Measurements from ENCODE around the gene LLCFC1. TPM values are rescaled to one million over a fixed set of nuclear protein-coding genes. Genes with fewer than 3 reads are reported as not detected.

LLCFC1 gene
- total RNA-seq, 1 donor from 2014 or later: not detected

GRCh38 chr7:142898377-142899170, 40.7 kb upstream of the LLCFC1 start:
- DNase-seq (ENCODE audit: low spot score in 2 of 2, unreplicated experiment in 2 of 2): no peak
- Mint-ChIP-seq H3K27ac (no peak overlapping the region), H3K4me3 (no peak overlapping the region), H3K9me3 (peaks cover 10% of the 10 kb centered on the region), H3K4me1 (peaks cover 12% of the 10 kb centered on the region), H3K27me3 (ENCODE audit: low read depth) (peaks cover 4% of the 10 kb centered on the region), H3K36me3 (no peaks in the 10 kb centered on the region)
- TF ChIP-seq, protein P1, sequence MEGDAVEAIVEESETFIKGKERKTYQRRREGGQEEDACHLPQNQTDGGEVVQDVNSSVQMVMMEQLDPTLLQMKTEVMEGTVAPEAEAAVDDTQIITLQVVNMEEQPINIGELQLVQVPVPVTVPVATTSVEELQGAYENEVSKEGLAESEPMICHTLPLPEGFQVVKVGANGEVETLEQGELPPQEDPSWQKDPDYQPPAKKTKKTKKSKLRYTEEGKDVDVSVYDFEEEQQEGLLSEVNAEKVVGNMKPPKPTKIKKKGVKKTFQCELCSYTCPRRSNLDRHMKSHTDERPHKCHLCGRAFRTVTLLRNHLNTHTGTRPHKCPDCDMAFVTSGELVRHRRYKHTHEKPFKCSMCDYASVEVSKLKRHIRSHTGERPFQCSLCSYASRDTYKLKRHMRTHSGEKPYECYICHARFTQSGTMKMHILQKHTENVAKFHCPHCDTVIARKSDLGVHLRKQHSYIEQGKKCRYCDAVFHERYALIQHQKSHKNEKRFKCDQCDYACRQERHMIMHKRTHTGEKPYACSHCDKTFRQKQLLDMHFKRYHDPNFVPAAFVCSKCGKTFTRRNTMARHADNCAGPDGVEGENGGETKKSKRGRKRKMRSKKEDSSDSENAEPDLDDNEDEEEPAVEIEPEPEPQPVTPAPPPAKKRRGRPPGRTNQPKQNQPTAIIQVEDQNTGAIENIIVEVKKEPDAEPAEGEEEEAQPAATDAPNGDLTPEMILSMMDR (IDR thresholded peaks at IDR 0.05; ENCODE audit: unreplicated experiment): no peak

GRCh38 chr7:142899661-142900060, 39.6 kb upstream of the LLCFC1 start:
- no peaks in the 10 kb centered on the region for H3K36me3 Mint-ChIP-seq
- H3K27ac Mint-ChIP-seq: no peak overlapping the region
- TF ChIP-seq, protein P1 (IDR thresholded peaks at IDR 0.05; ENCODE audit: unreplicated experiment): no peak
- no peak for DNase-seq (ENCODE audit: low spot score in 2 of 2, unreplicated experiment in 2 of 2)
- peaks cover 4% of the 10 kb centered on the region for H3K27me3 Mint-ChIP-seq (ENCODE audit: low read depth)
- peaks cover 10% of the 10 kb centered on the region for H3K9me3 Mint-ChIP-seq
- peaks cover 12% of the 10 kb centered on the region for H3K4me1 Mint-ChIP-seq
- no peak overlapping the region for H3K4me3 Mint-ChIP-seq

GRCh38 chr7:142901426-142902259, 37.6 kb upstream of the LLCFC1 start:
- Mint-ChIP-seq H3K27me3 (ENCODE audit: low read depth) (peaks cover 4% of the 10 kb centered on the region), H3K36me3 (no peaks in the 10 kb centered on the region), H3K27ac (no peak overlapping the region), H3K4me3 (no peak overlapping the region), H3K9me3 (peaks cover 15% of the 10 kb centered on the region), H3K4me1 (peaks cover 4% of the 10 kb centered on the region)
- DNase-seq (ENCODE audit: low spot score in 2 of 2, unreplicated experiment in 2 of 2): no peak
- TF ChIP-seq, protein P1 (IDR thresholded peaks at IDR 0.05; ENCODE audit: unreplicated experiment): no peak

GRCh38 chr7:142904128-142904527, 35.2 kb upstream of the LLCFC1 start:
- Mint-ChIP-seq H3K27me3 (ENCODE audit: low read depth) (no peaks in the 10 kb centered on the region), H3K36me3 (no peaks in the 10 kb centered on the region), H3K4me3 (no peak overlapping the region), H3K27ac (no peak overlapping the region), H3K9me3 (peaks cover 19% of the 10 kb centered on the region), H3K4me1 (no peaks in the 10 kb centered on the region)
- DNase-seq (ENCODE audit: low spot score in 2 of 2, unreplicated experiment in 2 of 2): no peak
- TF ChIP-seq, protein P1 (IDR thresholded peaks at IDR 0.05; ENCODE audit: unreplicated experiment): no peak

DNA sequence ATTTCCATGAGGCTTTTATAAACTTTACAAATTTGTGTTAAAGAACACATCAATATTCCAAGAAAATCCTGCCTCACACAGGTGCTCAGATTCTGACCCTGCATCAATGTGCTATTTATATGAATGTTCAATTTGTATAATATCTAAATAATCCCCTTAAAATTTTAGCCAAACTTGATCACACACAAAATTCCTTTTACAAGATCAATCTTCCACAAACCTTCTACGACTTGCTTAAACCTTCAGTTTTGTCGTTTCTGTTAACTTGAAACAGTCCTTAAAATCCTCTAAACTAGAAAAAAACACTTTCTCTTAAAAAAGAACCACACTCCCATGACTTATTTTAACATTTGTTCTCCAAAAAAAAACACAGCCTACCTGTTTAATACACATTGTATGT, 33.5 kb upstream of the LLCFC1 start:
- H3K9me3 Mint-ChIP-seq: peaks cover 19% of the 10 kb centered on the region
- H3K27ac Mint-ChIP-seq: no peak overlapping the region
- no peaks in the 10 kb centered on the region for H3K36me3 Mint-ChIP-seq
- DNase-seq (ENCODE audit: low spot score in 2 of 2, unreplicated experiment in 2 of 2): no peak
- H3K27me3 Mint-ChIP-seq (ENCODE audit: low read depth): no peaks in the 10 kb centered on the region
- TF ChIP-seq, protein P1 (IDR thresholded peaks at IDR 0.05; ENCODE audit: unreplicated experiment): no peak
- H3K4me1 Mint-ChIP-seq: peaks cover 8% of the 10 kb centered on the region
- no peak overlapping the region for H3K4me3 Mint-ChIP-seq

Measured in mesothelial cell of epicardium (in vitro differentiated cells).